GM21576 (cell line): Measurements from ENCODE around the gene TRAF6.
"Not testable (repeated sequence)": the region's sequence is repeated elsewhere in the genome, so short reads cannot be mapped to it uniquely, and the experiment has no call there.

ENCODE experiments used
- ATAC-seq: cut with Tn5 transposase; IDR thresholded peaks from one replicate; pipeline ENCODE4 v1.9.1; 2021; ENCODE audit warnings: mild to moderate bottlenecking, moderate library complexity; ENCODE audit not compliant: unreplicated experiment

Gene TRAF6

GRCh38 chr11:36498721-36499120 lies 11.4 kb downstream of the TRAF6 start:
- ATAC-seq, result no peak

DNA sequence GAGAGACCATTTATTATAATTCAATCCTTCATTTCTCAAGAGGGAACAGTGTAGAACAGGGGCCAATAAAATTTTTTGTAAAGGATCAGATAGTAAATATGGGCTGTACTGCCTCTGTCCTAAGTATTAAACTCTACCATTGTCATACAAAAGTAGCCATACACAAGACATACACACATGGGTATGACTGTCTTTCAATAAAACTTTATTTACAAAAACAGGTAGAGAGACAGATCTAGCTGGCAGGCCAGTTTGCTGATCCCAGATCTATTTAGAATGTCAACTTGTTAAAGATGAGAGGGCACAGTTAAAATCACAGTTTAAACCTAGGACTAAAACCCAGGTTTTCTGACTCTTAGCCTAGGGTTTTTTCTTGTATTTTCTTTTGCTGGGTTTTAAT lies 16.7 kb downstream of the TRAF6 start:
- ATAC-seq, result no peak

DNA sequence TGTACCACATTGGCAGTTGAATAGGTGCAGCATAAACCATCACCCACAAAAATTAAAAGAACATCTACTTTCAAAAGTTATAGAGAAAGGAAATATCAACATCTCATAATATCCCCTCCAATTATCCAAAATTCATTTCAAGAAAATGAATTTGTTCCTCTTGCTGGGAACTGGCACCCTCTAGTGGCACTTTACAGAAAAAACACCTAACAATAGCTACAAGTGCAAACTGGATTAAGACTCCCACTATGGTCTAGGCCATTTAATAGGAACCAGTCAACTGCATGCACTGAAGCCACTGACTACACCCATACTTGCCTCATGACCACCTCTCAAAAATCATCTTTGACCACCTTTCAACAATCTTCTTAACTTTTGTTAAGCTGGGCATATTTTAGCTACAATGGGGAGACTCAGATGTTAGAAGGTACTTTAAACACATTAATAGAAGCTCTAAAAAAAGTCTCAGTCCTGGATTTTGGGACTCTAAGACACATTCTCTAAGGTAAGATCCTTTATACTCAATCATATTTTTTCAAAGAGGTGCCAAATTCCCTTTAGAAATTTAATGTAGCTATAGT lies 17.3 kb downstream of the TRAF6 start:
- ATAC-seq, result no peak

- ATAC-seq, result no peak
These were observed 19.9 kb downstream of the TRAF6 start for GRCh38 chr11:36490026-36490806.

DNA sequence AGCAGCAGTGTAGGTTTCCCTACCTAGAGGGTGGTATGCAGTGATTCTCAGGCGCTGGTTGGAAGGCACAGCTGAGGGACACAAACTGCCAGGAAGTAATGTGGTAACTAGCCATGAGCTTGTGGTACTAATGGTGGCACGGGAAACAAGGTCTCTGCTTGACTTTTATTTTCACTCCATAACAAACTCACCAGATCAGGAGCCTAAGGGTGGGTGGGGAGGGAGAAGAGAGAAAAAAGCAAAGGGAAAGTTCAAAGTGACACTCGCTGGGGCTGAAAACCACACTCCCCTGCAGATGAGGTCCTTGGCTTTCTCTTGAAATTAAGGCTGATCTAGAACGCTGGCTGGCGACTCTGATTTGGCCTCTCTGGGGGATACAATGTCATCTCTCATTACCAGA lies 22.0 kb downstream of the TRAF6 start:
- peak; percentile 61 for ATAC-seq

DNA sequence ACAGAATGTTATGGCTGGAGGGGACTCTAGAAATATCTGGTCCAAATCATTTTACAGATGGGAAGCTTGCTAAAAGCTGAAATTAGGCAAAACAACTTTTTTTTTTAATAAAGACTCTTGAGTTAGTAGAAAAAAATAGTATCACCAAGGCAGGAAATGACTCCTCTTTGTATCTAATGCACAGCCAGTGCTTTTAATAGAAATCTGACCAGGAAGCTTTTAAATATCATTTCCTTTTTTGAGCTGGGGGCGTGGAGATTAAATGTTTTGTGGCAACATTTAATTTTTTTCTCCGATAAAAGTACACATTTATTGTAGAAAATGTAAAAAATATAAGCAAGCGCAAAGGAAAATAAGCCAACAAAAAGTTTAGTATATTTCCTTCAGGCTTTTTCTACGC lies 22.5 kb downstream of the TRAF6 start:
- no peak for ATAC-seq

- no peak for ATAC-seq
These were observed 24.6 kb downstream of the TRAF6 start for GRCh38 chr11:36485298-36486002.

- not testable (repeated sequence) for ATAC-seq
These were observed 27.0 kb downstream of the TRAF6 start for GRCh38 chr11:36483042-36483441.

DNA sequence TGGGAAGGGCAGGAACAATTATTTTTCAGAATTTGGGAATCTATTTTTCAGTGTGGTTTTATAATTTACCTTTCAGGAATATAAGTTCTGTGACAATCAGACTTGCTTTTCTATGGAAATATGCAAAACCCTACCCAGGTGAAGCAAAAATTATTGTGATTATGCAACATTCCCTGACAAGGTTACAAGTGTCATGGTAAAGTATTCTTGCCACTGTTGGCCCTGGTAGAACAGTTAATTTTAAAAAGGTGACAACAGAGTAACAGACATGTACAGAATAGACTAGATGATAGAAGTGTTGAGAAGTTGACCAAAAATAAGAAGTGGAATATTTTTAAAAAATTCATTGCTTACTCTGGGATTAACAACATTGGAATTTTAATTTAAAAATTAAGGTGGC lies 29.2 kb downstream of the TRAF6 start:
- ATAC-seq, result no peak

GRCh38 chr11:36478700-36479329 lies 31.3 kb downstream of the TRAF6 start:
- peak; percentile 47 for ATAC-seq

- ATAC-seq, result no peak
These were observed 34.9 kb downstream of the TRAF6 start for GRCh38 chr11:36475192-36475591.

DNA sequence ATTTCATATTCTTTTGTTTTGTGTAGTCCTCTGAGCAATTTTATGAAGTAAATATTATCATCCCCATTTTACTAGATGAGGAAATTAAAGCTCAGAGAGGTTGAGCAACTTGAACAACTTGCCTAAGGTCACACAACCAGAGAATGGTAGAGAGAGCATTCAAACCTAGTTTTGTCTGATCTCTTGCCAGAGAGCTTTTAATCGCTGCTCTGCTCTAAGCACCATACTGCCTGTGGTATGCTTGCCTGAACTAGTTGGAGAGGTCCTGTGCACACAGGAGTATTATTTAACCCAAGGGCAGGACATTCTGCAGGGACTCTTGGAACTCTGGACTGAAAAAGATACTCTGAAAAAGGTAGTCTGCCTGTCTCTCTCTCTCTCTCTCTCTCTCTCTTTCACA lies 38.5 kb downstream of the TRAF6 start:
- ATAC-seq, result no peak

DNA sequence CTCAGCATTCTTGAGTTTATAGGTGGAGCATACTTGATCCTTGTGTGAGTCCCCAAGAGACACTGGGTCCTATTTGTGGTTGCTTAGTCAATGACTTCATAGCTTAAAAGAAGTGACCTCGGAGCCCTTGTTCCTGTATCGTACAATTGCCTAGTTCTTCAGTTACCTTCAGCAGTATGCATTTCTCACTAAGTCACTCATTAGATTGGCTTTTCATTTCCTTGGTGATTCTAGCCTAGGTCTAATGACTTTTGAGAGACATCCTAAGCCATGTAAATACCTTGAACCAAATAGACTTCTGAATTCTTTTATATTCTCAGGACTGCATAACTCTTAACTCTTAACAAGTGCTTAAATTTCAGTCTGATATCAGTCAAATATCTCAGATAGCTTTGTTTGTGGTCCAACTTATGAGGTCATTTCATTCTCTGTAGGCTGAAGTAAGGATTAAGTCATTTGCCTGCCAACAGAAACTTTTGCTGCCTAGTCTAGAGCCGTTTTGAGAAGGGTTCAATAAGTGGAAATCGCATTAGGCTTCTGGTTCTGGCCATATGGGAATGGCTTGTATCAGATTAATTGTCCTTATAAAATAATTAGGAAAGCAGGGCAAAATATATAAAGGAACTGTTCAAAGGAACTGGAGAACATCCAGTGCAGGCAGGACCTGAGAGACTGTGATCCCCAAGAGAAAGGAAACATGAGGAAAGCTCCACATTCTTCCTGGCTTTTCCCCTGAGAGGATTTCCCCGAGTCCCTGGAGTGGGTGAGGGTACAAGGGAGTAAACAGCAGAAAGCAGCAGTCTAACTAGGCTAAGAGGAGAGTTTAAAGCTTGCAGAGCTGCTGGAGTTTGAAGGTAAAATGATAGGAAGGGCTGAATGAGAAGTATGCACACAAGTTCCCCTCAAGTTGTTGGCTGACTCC lies 39.9 kb downstream of the TRAF6 start:
- no peak for ATAC-seq

- no peak for ATAC-seq
These were observed 41.0 kb downstream of the TRAF6 start for GRCh38 chr11:36469063-36469462.

DNA sequence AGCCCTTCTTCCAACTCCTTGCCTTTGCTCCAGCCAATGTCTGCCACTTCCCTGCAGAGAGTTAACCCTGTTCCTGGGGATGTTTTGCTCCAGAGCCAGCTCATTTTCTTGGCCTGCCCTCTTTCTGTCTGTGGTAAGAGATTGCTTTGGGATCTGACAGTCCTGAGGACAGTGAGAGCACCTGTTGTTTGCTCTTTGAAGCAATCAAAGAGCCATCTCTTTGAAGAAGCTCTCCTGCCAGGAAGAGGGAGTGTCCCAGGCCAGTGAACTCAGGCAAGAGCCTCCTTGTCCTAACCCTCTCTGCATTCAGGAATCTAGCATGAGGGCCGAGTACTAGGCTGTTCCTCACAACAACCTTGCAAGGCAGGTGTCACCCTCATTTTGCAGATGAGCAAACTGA lies 42.2 kb downstream of the TRAF6 start:
- ATAC-seq, result no peak

DNA sequence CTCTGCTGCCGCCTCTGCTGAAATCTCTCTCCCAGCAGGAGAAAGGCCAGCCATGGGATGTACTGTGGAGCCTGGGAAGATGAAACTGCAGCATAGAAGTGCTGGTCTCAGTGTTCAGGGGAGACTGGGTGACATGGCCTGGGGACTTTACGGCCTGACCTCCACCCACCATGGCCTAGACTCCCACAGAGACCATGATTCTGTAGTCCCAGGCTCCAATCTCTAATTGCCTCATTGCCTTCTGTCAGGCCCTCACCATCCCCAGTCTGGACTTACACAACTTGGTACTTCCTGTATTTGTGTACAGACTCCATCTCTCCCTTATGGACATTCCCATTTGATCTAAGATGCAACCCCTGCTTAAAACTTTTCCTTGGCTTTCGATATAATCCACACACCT lies 43.1 kb downstream of the TRAF6 start:
- no peak for ATAC-seq

- ATAC-seq, result no peak
These were observed 44.5 kb downstream of the TRAF6 start for GRCh38 chr11:36465449-36466163.

GRCh38 chr11:36464720-36465119 lies 45.4 kb downstream of the TRAF6 start:
- no peak for ATAC-seq

GRCh38 chr11:36463781-36464180 lies 46.3 kb downstream of the TRAF6 start:
- ATAC-seq, result no peak

DNA sequence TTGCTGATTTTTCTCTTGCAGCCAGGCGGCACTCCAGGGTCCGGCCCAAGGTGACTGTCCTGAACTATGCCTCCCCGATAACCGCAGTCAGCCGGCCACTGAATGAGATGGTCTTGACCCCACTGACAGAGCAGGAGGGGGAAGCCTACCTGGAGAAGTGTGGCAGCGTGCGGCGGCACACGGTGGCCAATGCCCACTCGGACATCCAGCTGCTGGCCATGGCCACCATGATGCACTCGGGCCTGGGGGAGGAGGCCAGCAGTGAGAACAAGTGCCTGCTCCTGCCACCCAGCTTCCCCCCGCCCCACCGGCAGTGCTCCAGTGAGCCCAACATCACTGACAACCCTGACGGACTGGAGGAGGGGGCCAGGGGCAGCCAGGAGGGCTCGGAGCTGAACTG lies 47.8 kb downstream of the TRAF6 start:
- ATAC-seq, result no peak
